GM12865 (cell line): ENCODE results near the gene PNMA8C.

Experiments
- DNase-seq: peaks from one replicate; pipeline ENCODE4 v3.0.0; 2010; ENCODE audit warnings: low read depth
- H3K4me3 ChIP-seq: 2 replicates; pipeline ENCODE4 v1.5.1; 2011; ENCODE audit warnings: mild to moderate bottlenecking, low read depth, low read length, control low read depth
- CTCF ChIP-seq: IDR thresholded peaks from 2 replicates; pipeline ENCODE4 v1.5.1; 2011; ENCODE audit warnings: low read length, control low read depth, low read depth, inconsistent platforms; ENCODE audit not compliant: insufficient read depth; ENCODE audit errors: missing control alignments

Gene PNMA8C

GRCh38 chr19:46383846-46384245 is 44.9 kb downstream of the PNMA8C start:
- DNase-seq: no peak
- H3K4me3 ChIP-seq: no peak overlapping the region
- TF ChIP-seq CTCF: no peak

DNA sequence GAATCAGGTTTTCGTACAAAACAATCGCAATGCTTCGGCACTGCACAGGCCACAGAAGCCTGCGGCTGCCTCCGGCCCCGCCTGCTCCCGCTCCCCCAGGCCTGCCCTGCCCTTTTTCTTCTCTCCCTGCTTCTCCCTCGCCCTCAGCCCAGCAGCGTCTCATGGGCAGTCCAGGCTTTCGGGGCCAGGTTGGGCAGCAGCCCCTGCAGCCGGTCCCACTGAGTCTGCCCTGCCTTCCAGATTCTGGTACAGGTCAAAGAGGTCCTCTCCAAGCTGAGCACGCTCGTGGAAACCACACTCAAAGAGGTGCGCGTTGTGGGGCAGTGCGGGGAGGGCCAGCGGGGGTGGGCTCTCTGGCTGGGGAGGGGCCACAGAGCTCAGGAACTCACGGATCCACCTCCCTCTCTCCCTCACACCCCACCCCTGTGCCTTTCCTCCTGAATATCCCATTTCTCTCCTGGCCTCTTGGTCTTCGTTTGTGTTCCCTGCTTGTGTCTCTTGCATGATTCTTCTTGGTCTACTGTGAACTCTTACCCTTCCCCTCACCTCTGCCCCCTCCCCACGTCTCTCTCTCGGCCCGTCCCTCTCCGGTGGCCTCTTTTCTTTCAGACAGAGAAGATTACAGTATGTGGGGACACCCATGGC is 45.4 kb downstream of the PNMA8C start:
- no peak for DNase-seq
- H3K4me3 ChIP-seq: no peak overlapping the region
- TF ChIP-seq CTCF: no peak

- H3K4me3 ChIP-seq: no peak overlapping the region
- no peak for DNase-seq
- TF ChIP-seq CTCF: no peak
Observed at GRCh38 chr19:46381756-46382345, 46.9 kb downstream of the PNMA8C start.

DNA sequence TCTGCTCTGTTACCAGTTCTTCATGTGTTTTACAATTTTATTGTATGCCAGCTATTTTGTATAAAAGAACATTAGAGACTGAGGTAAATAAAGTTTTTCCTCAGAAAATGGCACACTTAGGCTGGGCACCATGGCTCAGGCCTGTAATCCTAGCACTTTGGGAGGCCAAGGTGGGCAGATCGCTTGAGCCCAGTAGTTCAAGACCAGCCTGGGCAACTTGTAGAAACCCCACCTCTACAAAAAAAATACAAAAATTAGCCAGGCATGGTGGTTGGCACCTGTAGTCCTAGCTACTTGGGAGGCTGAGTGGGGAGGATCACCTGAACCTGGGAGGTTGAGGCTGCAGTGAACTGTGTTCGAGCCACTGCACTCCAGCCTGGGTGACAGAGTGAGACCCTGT is 47.4 kb downstream of the PNMA8C start:
- DNase-seq: no peak
- no peak overlapping the region for H3K4me3 ChIP-seq
- TF ChIP-seq CTCF: no peak

DNA sequence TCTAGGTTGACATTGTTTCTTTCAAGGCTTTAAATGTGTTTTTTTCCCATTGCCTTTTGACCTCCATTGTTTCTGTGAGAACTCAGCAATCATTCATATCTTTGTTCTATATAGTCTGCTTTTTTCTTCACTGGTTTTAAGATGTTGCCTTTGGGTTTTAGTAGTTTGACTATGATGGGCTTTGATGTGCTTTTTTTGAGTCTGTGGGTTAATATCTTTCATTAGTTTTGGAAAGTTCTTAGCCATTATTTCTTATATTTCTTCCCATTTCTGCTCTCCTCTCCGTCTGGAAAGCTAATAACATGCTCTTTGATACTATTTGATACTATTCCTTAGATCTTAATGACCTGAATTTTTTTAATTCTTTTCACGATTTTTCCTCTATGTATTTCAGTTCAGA is 48.0 kb downstream of the PNMA8C start:
- DNase-seq: no peak
- no peak overlapping the region for H3K4me3 ChIP-seq
- no peak for TF ChIP-seq CTCF

- no peak for DNase-seq
- no peak for TF ChIP-seq CTCF
- H3K4me3 ChIP-seq: no peak overlapping the region
Observed at GRCh38 chr19:46378268-46378667, 50.5 kb downstream of the PNMA8C start.
